ENCODE data around the gene KRTAP12-2. TPM values are rescaled to one million over a fixed set of nuclear protein-coding genes. Genes with fewer than 3 reads are reported as not detected.
"Not testable (repeated sequence)": the region's sequence is repeated elsewhere in the genome, so short reads cannot be mapped to it uniquely, and the experiment has no call there.

The KRTAP12-2 gene
- total and polyA plus RNA-seq, 4 donors, result not detected

DNA sequence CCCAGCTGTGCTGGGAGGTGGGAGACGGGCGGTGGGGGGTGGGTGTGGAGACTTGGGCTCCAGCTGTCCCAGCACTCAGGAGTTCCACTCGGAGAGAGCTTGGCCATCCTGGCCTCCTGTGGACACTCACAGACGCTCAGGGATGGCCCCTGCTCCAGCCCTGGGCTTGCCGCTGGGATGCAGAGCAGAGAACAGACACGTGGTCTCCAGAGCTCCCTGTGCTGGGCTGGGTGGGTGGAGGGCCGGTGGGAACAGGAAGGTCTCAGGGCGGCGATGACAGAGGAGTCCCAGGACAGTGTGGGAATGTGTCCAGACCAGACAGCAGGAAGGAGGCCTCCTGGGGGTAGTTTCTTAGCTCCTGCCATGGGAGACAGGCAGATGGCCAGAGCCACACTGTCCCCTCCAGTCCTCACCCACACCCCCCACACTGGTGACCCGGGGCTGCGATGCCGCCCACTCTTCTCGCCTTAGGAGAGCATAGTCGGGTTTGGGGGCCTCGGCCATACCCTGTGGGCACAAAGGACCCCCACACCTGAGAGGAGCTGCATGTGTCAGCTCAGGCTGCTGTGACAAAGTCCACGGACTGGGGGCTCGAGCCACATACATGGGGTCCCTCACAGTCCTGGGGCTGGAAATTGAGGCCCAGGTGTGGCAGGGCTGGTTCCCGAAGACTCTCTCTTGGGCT is 37.9 kb downstream of the KRTAP12-2 start:
- Histone ChIP-seq H3K36me3 (ENCODE audit: control insufficient read depth, insufficient read depth, low read length) (no peaks in the 10 kb centered on the region), H3K4me3 (ENCODE audit: low read depth, low read length) (no peak overlapping the region), H3K9me3 (ENCODE audit: control insufficient read depth, insufficient read depth, low read length) (peaks cover 7% of the 10 kb centered on the region), H3K27ac (ENCODE audit: low read depth, low read length) (no peak overlapping the region), H3K4me1 (ENCODE audit: control insufficient read depth, insufficient read depth, low read length) (peaks cover 3% of the 10 kb centered on the region), H3K27me3 (ENCODE audit: control insufficient read depth, insufficient read depth, low read length) (no peaks in the 10 kb centered on the region)
- 70% methylated on average over 18 of the region's 18 CpGs for WGBS (ENCODE audit: insufficient coverage)
- no peak for DNase-seq (ENCODE audit: low read depth in 4 of 6, low spot score in 6 of 6)

DNA sequence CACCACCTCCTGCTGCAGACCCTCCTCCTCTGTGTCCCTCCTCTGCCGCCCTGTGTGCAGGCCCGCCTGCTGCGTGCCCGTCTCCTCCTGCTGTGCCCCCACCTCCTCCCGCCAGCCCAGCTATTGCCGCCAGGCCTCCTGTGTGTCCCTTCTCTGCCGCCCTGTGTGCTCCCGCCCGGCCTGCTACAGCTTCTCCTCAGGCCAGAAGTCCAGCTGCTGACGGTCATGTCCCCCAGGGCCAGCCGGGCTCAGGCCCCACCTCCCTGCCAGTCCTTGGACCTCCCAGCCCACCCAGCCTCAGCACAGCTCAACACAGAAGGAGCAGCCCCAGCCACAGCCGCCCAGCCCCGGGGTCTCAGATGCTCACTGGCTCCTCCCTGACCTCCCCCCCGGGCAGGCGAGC is 38.9 kb downstream of the KRTAP12-2 start:
- H3K9me3 ChIP-seq (ENCODE audit: control insufficient read depth, insufficient read depth, low read length), result peaks cover 12% of the 10 kb centered on the region
- whole genome bisulfite sequencing (ENCODE audit: insufficient coverage), result 48% methylated on average over 10 of the region's 15 CpGs
- not testable (repeated sequence) for H3K27me3 ChIP-seq (ENCODE audit: control insufficient read depth, insufficient read depth, low read length)

GRCh38 chr21:44627181-44627822 is 39.4 kb downstream of the KRTAP12-2 start:
- H3K27ac ChIP-seq (ENCODE audit: low read depth, low read length); H3K4me1 ChIP-seq (ENCODE audit: control insufficient read depth, insufficient read depth, low read length); DNase-seq (ENCODE audit: low read depth in 4 of 6, low spot score in 6 of 6); H3K27me3 ChIP-seq (ENCODE audit: control insufficient read depth, insufficient read depth, low read length); H3K36me3 ChIP-seq (ENCODE audit: control insufficient read depth, insufficient read depth, low read length); H3K4me3 ChIP-seq (ENCODE audit: low read depth, low read length): not testable (repeated sequence)
- whole genome bisulfite sequencing (ENCODE audit: insufficient coverage), result 72% methylated on average over 15 of the region's 20 CpGs
- peaks cover 12% of the 10 kb centered on the region for H3K9me3 ChIP-seq (ENCODE audit: control insufficient read depth, insufficient read depth, low read length)

More for the DNA sequence above, 38.9 kb downstream of the KRTAP12-2 start:
- not testable (repeated sequence) for H3K4me1 ChIP-seq (ENCODE audit: control insufficient read depth, insufficient read depth, low read length); H3K36me3 ChIP-seq (ENCODE audit: control insufficient read depth, insufficient read depth, low read length); H3K27ac ChIP-seq (ENCODE audit: low read depth, low read length); H3K4me3 ChIP-seq (ENCODE audit: low read depth, low read length); DNase-seq (ENCODE audit: low read depth in 4 of 6, low spot score in 6 of 6)

DNA sequence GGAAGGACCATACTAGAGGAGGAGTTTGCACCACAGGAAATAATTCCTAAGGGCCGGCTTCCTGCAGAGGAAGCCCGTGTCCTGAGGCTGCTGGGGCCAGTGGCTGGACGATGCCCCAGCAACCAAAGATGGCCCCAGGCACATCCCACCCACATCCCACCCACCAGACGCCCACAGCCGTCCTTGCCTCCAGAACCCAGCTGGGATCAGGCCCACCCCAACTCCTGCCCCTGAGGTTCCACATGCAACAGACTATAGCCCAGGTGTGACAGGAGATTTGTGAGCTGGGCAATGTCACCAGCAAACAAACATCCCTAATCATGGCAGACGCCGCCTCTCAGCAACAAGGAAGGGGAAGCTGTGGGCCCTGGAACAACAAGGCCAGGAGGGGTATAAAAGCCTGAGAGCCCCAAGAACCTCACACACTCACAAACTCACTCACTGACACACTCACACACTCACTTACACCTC is 40.0 kb downstream of the KRTAP12-2 start, which contains the start of gene KRTAP10-9:
KRTAP10-9 (plus strand) TSS at position 421 of the 471 bp plus-strand sequence. CDS start 79 bp downstream, outside the sequence.
- DNase-seq (ENCODE audit: low read depth in 4 of 6, low spot score in 6 of 6), result no peak
- peaks cover 9% of the 10 kb centered on the region for H3K9me3 ChIP-seq (ENCODE audit: control insufficient read depth, insufficient read depth, low read length)
- no peak within 1 kb of the TSS for H3K27ac ChIP-seq (ENCODE audit: low read depth, low read length)
- H3K4me3 ChIP-seq (ENCODE audit: low read depth, low read length), result no peak within 1 kb of the TSS
- 68% methylated on average over 7 of the region's 7 CpGs for WGBS (ENCODE audit: insufficient coverage)
- no peaks in the 10 kb centered on the region for H3K36me3 ChIP-seq (ENCODE audit: control insufficient read depth, insufficient read depth, low read length)
- H3K27me3 ChIP-seq (ENCODE audit: control insufficient read depth, insufficient read depth, low read length), result no peaks in the 10 kb centered on the region
- peaks cover 3% of the 10 kb centered on the region for H3K4me1 ChIP-seq (ENCODE audit: control insufficient read depth, insufficient read depth, low read length)

DNA sequence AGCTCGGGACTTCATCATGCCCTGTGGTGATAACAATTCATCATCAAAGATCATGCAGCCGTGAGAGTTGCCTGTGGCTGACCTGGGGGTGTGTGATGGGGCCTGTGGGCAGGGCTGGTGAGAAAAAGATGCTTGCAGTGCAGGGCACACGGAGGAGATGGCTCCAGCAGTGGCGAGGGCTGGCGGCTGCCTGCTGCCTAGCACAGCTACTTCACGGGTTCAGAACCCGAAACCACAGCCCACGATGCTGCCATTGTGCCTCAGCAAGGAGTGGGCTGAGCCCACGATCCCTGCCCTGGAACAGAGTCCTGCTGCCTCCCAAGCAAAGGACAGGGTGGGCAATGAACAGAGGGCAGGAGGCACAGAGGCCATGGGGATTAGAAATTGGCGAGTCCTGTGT is 40.5 kb downstream of the KRTAP12-2 start:
- H3K4me3 ChIP-seq (ENCODE audit: low read depth, low read length), result no peak overlapping the region
- DNase-seq (ENCODE audit: low read depth in 4 of 6, low spot score in 6 of 6), result no peak
- 78% methylated on average over 10 of the region's 10 CpGs for WGBS (ENCODE audit: insufficient coverage)
- H3K4me1 ChIP-seq (ENCODE audit: control insufficient read depth, insufficient read depth, low read length), result peaks cover 3% of the 10 kb centered on the region
- no peaks in the 10 kb centered on the region for H3K36me3 ChIP-seq (ENCODE audit: control insufficient read depth, insufficient read depth, low read length)
- H3K9me3 ChIP-seq (ENCODE audit: control insufficient read depth, insufficient read depth, low read length), result peaks cover 7% of the 10 kb centered on the region
- no peak overlapping the region for H3K27ac ChIP-seq (ENCODE audit: low read depth, low read length)
- no peaks in the 10 kb centered on the region for H3K27me3 ChIP-seq (ENCODE audit: control insufficient read depth, insufficient read depth, low read length)

GRCh38 chr21:44625756-44626155 is 41.0 kb downstream of the KRTAP12-2 start:
- peaks cover 7% of the 10 kb centered on the region for H3K9me3 ChIP-seq (ENCODE audit: control insufficient read depth, insufficient read depth, low read length)
- WGBS (ENCODE audit: insufficient coverage), result 92% methylated on average over 2 of the region's 7 CpGs
- H3K27ac ChIP-seq (ENCODE audit: low read depth, low read length), result no peak overlapping the region
- H3K27me3 ChIP-seq (ENCODE audit: control insufficient read depth, insufficient read depth, low read length), result no peaks in the 10 kb centered on the region
- H3K4me1 ChIP-seq (ENCODE audit: control insufficient read depth, insufficient read depth, low read length), result peaks cover 3% of the 10 kb centered on the region
- H3K36me3 ChIP-seq (ENCODE audit: control insufficient read depth, insufficient read depth, low read length), result no peaks in the 10 kb centered on the region
- no peak for DNase-seq (ENCODE audit: low read depth in 4 of 6, low spot score in 6 of 6)
- H3K4me3 ChIP-seq (ENCODE audit: low read depth, low read length), result no peak overlapping the region

DNA sequence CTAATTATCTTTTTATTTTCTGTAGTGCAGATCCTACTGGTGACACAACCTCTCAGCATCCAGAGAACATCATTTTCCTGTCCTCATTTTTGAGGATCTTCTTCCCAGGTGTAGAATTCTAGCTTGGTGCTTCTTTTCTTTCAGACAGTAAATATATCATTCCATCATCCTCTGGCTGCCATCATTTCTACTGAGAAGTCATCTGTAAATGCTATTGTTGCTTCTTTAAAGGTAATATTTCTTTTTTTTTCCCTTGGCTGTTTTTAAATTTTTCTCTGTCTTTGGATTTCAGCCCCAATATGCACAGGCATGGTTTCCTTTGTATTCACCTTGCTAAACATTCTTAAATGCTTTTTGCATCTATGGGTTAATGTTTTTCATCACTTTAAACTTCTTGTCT is 43.2 kb downstream of the KRTAP12-2 start:
- Histone ChIP-seq H3K36me3 (ENCODE audit: control insufficient read depth, insufficient read depth, low read length) (no peaks in the 10 kb centered on the region), H3K27me3 (ENCODE audit: control insufficient read depth, insufficient read depth, low read length) (no peaks in the 10 kb centered on the region), H3K4me1 (ENCODE audit: control insufficient read depth, insufficient read depth, low read length) (peaks cover 3% of the 10 kb centered on the region), H3K9me3 (ENCODE audit: control insufficient read depth, insufficient read depth, low read length) (peaks cover 5% of the 10 kb centered on the region), H3K4me3 (ENCODE audit: low read depth, low read length) (no peak overlapping the region), H3K27ac (ENCODE audit: low read depth, low read length) (no peak overlapping the region)
- no peak for DNase-seq (ENCODE audit: low read depth in 4 of 6, low spot score in 6 of 6)

- H3K27me3 ChIP-seq (ENCODE audit: control insufficient read depth, insufficient read depth, low read length), result no peaks in the 10 kb centered on the region
- no peak overlapping the region for H3K4me3 ChIP-seq (ENCODE audit: low read depth, low read length)
- H3K27ac ChIP-seq (ENCODE audit: low read depth, low read length), result no peak overlapping the region
- no peak for DNase-seq (ENCODE audit: low read depth in 4 of 6, low spot score in 6 of 6)
- H3K9me3 ChIP-seq (ENCODE audit: control insufficient read depth, insufficient read depth, low read length), result peaks cover 5% of the 10 kb centered on the region
- no peaks in the 10 kb centered on the region for H3K4me1 ChIP-seq (ENCODE audit: control insufficient read depth, insufficient read depth, low read length)
- no peaks in the 10 kb centered on the region for H3K36me3 ChIP-seq (ENCODE audit: control insufficient read depth, insufficient read depth, low read length)
- WGBS (ENCODE audit: insufficient coverage), result 82% methylated on average over 5 of the region's 6 CpGs
Observed at GRCh38 chr21:44619886-44620285, 46.8 kb downstream of the KRTAP12-2 start.

DNA sequence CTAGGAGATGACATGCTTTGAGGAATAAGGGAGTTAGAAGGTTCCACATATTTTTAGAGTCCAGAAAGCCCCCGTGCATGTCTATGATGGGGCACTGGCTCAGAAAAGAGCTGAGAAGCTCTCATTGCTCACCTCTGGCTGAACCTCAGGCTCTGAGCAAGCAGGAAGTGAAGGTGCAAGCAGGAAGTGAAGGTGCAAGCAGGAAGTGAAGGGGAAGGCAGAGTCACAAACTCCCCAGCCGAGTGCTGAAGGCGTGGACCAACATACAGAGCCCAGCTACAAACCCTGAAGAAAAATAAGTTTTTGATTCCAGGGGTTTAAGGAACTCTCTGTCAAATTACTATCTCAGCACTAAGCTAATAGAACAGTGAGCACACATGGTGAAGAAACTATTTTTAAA is 47.8 kb downstream of the KRTAP12-2 start:
- no peak overlapping the region for H3K27ac ChIP-seq (ENCODE audit: low read depth, low read length)
- H3K9me3 ChIP-seq (ENCODE audit: control insufficient read depth, insufficient read depth, low read length), result peaks cover 5% of the 10 kb centered on the region
- WGBS (ENCODE audit: insufficient coverage), result 86% methylated on average over 1 of the region's 3 CpGs
- no peaks in the 10 kb centered on the region for H3K36me3 ChIP-seq (ENCODE audit: control insufficient read depth, insufficient read depth, low read length)
- no peak overlapping the region for H3K4me3 ChIP-seq (ENCODE audit: low read depth, low read length)
- H3K4me1 ChIP-seq (ENCODE audit: control insufficient read depth, insufficient read depth, low read length), result no peaks in the 10 kb centered on the region
- no peaks in the 10 kb centered on the region for H3K27me3 ChIP-seq (ENCODE audit: control insufficient read depth, insufficient read depth, low read length)
- no peak for DNase-seq (ENCODE audit: low read depth in 4 of 6, low spot score in 6 of 6)

- Histone ChIP-seq H3K9me3 (ENCODE audit: control insufficient read depth, insufficient read depth, low read length) (peaks cover 4% of the 10 kb centered on the region), H3K4me3 (ENCODE audit: low read depth, low read length) (no peak overlapping the region)
- no CpG with 5 or more reads among the region's 4 CpGs for WGBS (ENCODE audit: insufficient coverage)
Observed at GRCh38 chr21:44618504-44618903, 48.2 kb downstream of the KRTAP12-2 start.

More at GRCh38 chr21:44618504-44618903, 48.2 kb downstream of the KRTAP12-2 start:
- no peak for DNase-seq (ENCODE audit: low read depth in 4 of 6, low spot score in 6 of 6)
- no peaks in the 10 kb centered on the region for H3K36me3 ChIP-seq (ENCODE audit: control insufficient read depth, insufficient read depth, low read length)
- H3K27ac ChIP-seq (ENCODE audit: low read depth, low read length), result no peak overlapping the region
- no peaks in the 10 kb centered on the region for H3K27me3 ChIP-seq (ENCODE audit: control insufficient read depth, insufficient read depth, low read length)
- H3K4me1 ChIP-seq (ENCODE audit: control insufficient read depth, insufficient read depth, low read length), result no peaks in the 10 kb centered on the region
